GM06990 (cell line): ENCODE results near the gene CCNL2.
"Not testable (repeated sequence)": the region's sequence is repeated elsewhere in the genome, so short reads cannot be mapped to it uniquely, and the experiment has no call there.

ENCODE experiments used
- DNase-seq: peaks from one replicate; pipeline ENCODE4 v3.0.0-alpha.2; 2011; ENCODE audit not compliant: insufficient read length; ENCODE audit errors: extremely low read depth
- H3K27me3 ChIP-seq: replicated peaks from 2 replicates; pipeline ENCODE4 v1.6.0; 2011; ENCODE audit warnings: low read length; ENCODE audit not compliant: control insufficient read depth, insufficient read depth
- H3K36me3 ChIP-seq: 2 replicates; pipeline ENCODE4 v1.5.1; 2011; ENCODE audit warnings: low read length; ENCODE audit not compliant: control insufficient read depth, insufficient read depth
- H3K4me3 ChIP-seq: replicated peaks from 2 replicates; pipeline ENCODE4 v1.5.1; 2011; ENCODE audit warnings: low read depth, mild to moderate bottlenecking, control low read depth, low read length
- CTCF ChIP-seq: IDR thresholded peaks from 2 replicates; pipeline ENCODE4 v1.5.1; 2011; ENCODE audit warnings: low read length, control low read depth, mild to moderate bottlenecking, inconsistent platforms; ENCODE audit not compliant: insufficient read depth, poor library complexity, severe bottlenecking

CCNL2 gene

GRCh38 chr1:1429671-1430073, 30.5 kb upstream of the CCNL2 start:
- no peak for DNase-seq
- Histone ChIP-seq H3K4me3 (no peak overlapping the region), H3K27me3 (no peaks in the 10 kb centered on the region; the same call in 1 of the 2 replicates), H3K36me3 (no peaks in the 10 kb centered on the region)
- TF ChIP-seq CTCF = no peak

- not testable (repeated sequence) for H3K27me3 ChIP-seq, H3K4me3 ChIP-seq, DNase-seq, H3K36me3 ChIP-seq
Observed at GRCh38 chr1:1428967-1429366, 29.8 kb upstream of the CCNL2 start.

GRCh38 chr1:1428174-1428573, 29.0 kb upstream of the CCNL2 start:
- no peaks in the 10 kb centered on the region for H3K36me3 ChIP-seq
- no peak for TF ChIP-seq CTCF
- DNase-seq = no peak
- H3K4me3 ChIP-seq = no peak overlapping the region
- no peaks in the 10 kb centered on the region for H3K27me3 ChIP-seq

GRCh38 chr1:1427820-1428148, 28.6 kb upstream of the CCNL2 start:
- Histone ChIP-seq H3K4me3 (no peak overlapping the region), H3K27me3 (no peaks in the 10 kb centered on the region), H3K36me3 (no peaks in the 10 kb centered on the region)
- DNase-seq = no peak
- TF ChIP-seq CTCF = no peak

GRCh38 chr1:1427106-1427819, 28.1 kb upstream of the CCNL2 start:
- TF ChIP-seq CTCF = no peak

GRCh38 chr1:1426496-1427105, 27.5 kb upstream of the CCNL2 start:
- DNase-seq = no peak

More at GRCh38 chr1:1427106-1427819, 28.1 kb upstream of the CCNL2 start:
- Histone ChIP-seq H3K4me3 (no peak overlapping the region), H3K36me3 (no peaks in the 10 kb centered on the region), H3K27me3 (no peaks in the 10 kb centered on the region)
- DNase-seq = no peak

More at GRCh38 chr1:1426496-1427105, 27.5 kb upstream of the CCNL2 start:
- H3K27me3 ChIP-seq = no peaks in the 10 kb centered on the region
- no peak overlapping the region for H3K4me3 ChIP-seq
- no peaks in the 10 kb centered on the region for H3K36me3 ChIP-seq
- no peak for TF ChIP-seq CTCF
